DND-41 (cell line): ENCODE data around the gene PTPRN2.

Source experiments
- ATAC-seq: fragments of 200-7000 bp; cut with Tn5 transposase; 3 replicates; pipeline ENCODE4 v1.9.1; 2021; ENCODE audit warnings: low read depth; ENCODE audit not compliant: insufficient read depth
- DNase-seq: peaks from one replicate; pipeline ENCODE4 v3.0.0-alpha.2; 2020
- H2AFZ ChIP-seq: 2 replicates; pipeline ENCODE4 v1.6.0; 2012; ENCODE audit warnings: low read depth, low read length
- H3K27ac ChIP-seq: 2 replicates; pipeline ENCODE4 v1.5.1; 2012; ENCODE audit warnings: low read length, inconsistent platforms
- H3K27me3 ChIP-seq: fragments of 200-600 bp; sonication (generic); 2 replicates; pipeline ENCODE4 v1.6.0; 2012; ENCODE audit warnings: low read length, mild to moderate bottlenecking, inconsistent platforms; ENCODE audit not compliant: insufficient read depth, poor library complexity
- H3K36me3 ChIP-seq: 2 replicates; pipeline ENCODE4 v1.5.1; 2012; ENCODE audit warnings: low read length, inconsistent platforms; ENCODE audit not compliant: insufficient read depth
- H3K4me1 ChIP-seq: 2 replicates; pipeline ENCODE4 v1.5.1; 2012; ENCODE audit warnings: mild to moderate bottlenecking, low read length; ENCODE audit not compliant: insufficient read depth
- H3K4me2 ChIP-seq: 2 replicates; pipeline ENCODE4 v1.6.0; 2012; ENCODE audit warnings: mild to moderate bottlenecking, moderate library complexity, low read length, inconsistent platforms; ENCODE audit not compliant: insufficient read depth
- H3K4me3 ChIP-seq, 2 experiments: fragments of 200-600 bp in 1 of 2; shearing (Covaris generic) in 1 of 2; 2 replicates each; pipeline ENCODE4 v1.5.1; 2012 to 2016; ENCODE audit warnings: inconsistent platforms in 2 of 2, low read length in 2 of 2, mild to moderate bottlenecking in 2 of 2, low read depth in 1 of 2, moderate library complexity in 1 of 2
- H3K79me2 ChIP-seq: 2 replicates; pipeline ENCODE4 v1.6.0; 2012; ENCODE audit warnings: low read length, inconsistent platforms; ENCODE audit not compliant: insufficient read depth
- H3K9ac ChIP-seq: 2 replicates; pipeline ENCODE4 v1.6.0; 2012; ENCODE audit warnings: low read depth, mild to moderate bottlenecking, inconsistent platforms, low read length, moderate library complexity
- H3K9me3 ChIP-seq: 2 replicates; pipeline ENCODE4 v1.5.1; 2012; ENCODE audit warnings: low read length, moderate library complexity, mild to moderate bottlenecking, inconsistent platforms; ENCODE audit not compliant: insufficient read depth, severe bottlenecking
- H4K20me1 ChIP-seq: 2 replicates; pipeline ENCODE4 v1.6.0; 2012; ENCODE audit warnings: low read length; ENCODE audit not compliant: insufficient read depth
- CTCF ChIP-seq: IDR thresholded peaks from 2 replicates; pipeline ENCODE4 v1.5.1; 2012; ENCODE audit warnings: borderline replicate concordance, low read length, moderate library complexity, mild to moderate bottlenecking; ENCODE audit not compliant: poor library complexity, severe bottlenecking; ENCODE audit errors: extremely low read depth
- EZH2 ChIP-seq: IDR thresholded peaks from 3 replicates; pipeline ENCODE4 v1.6.1; 2012; ENCODE audit warnings: borderline replicate concordance, low read depth, mild to moderate bottlenecking, moderate library complexity, low read length, inconsistent platforms; ENCODE audit not compliant: severe bottlenecking

PTPRN2 gene

GRCh38 chr7:158128572-158128971 lies 459.1 kb downstream of the PTPRN2 start:
- TF ChIP-seq EZH2 (no peak), CTCF (no peak)
- no peak for ATAC-seq
- H3K4me3 ChIP-seq: no peak overlapping the region
- no peak overlapping the region for H3K4me2 ChIP-seq
- DNase-seq: no peak
- H3K4me1 ChIP-seq: no peaks in the 10 kb centered on the region
- H3K36me3 ChIP-seq: no peaks in the 10 kb centered on the region
- H4K20me1 ChIP-seq: no peaks in the 10 kb centered on the region
- no peak overlapping the region for H3K9ac ChIP-seq
- H3K27me3 ChIP-seq: no peaks in the 10 kb centered on the region
- no peak overlapping the region for H2AFZ ChIP-seq
- H3K27ac ChIP-seq: no peak overlapping the region
- no peaks in the 10 kb centered on the region for H3K79me2 ChIP-seq
- H3K9me3 ChIP-seq: no peaks in the 10 kb centered on the region

DNA sequence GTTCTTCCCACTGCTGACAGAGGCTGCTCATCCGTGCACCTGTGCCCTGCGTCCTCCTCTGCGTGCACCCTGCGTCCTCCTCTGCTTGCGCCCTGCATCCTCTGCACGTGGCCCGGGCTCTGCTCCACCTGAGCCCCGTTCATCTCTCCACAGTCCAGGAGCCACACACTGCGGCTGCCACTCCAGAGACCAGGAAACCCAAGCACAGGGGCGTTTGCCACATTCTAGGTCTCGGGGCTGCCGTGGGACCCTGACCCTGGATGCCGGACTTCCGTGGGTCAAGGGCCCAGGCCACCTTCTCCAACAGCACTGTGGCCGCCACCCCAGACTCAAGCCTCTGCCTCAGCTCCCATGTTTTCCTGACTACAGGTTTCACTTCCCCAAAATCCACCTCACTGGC lies 460.4 kb downstream of the PTPRN2 start:
- no peak overlapping the region for H3K4me3 ChIP-seq
- H3K9me3 ChIP-seq: no peaks in the 10 kb centered on the region
- no peak overlapping the region for H3K4me2 ChIP-seq
- TF ChIP-seq EZH2 (no peak), CTCF (no peak)
- H3K79me2 ChIP-seq: no peaks in the 10 kb centered on the region
- H2AFZ ChIP-seq: no peak overlapping the region
- no peaks in the 10 kb centered on the region for H3K36me3 ChIP-seq
- no peaks in the 10 kb centered on the region for H3K27me3 ChIP-seq
- no peak overlapping the region for H3K27ac ChIP-seq
- DNase-seq (no peak), ATAC-seq (no peak)
- H3K9ac ChIP-seq: no peak overlapping the region
- H3K4me1 ChIP-seq: no peaks in the 10 kb centered on the region
- no peaks in the 10 kb centered on the region for H4K20me1 ChIP-seq

DNA sequence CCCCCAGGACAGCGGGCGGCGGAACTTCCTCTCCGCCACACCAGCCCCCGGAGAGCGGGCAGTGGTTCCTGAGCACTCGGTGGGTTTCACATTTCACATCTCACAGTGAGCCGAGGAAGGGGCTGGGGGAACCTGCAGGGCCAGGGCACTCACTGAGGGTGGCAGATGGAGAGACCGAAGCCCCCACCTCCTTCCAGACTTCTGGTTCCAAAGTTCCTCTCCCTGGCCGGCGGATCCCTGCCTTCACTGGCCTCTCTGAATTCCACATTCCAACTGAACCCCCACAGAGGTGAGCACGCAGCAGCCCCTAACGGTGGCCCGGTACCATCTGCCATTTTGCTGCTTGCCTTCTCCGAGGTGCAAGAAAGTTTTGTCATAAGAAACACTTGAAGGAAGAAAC lies 461.0 kb downstream of the PTPRN2 start:
- Histone ChIP-seq H3K27me3 (no peaks in the 10 kb centered on the region), H3K9me3 (no peaks in the 10 kb centered on the region)

GRCh38 chr7:158125721-158126120 lies 461.9 kb downstream of the PTPRN2 start:
- Histone ChIP-seq H3K9ac (no peak overlapping the region), H3K36me3 (no peaks in the 10 kb centered on the region), H3K4me1 (no peaks in the 10 kb centered on the region), H3K9me3 (no peaks in the 10 kb centered on the region), H3K79me2 (no peaks in the 10 kb centered on the region), H3K4me2 (no peak overlapping the region), H3K4me3 (no peak overlapping the region), H3K27me3 (no peaks in the 10 kb centered on the region), H4K20me1 (no peaks in the 10 kb centered on the region), H2AFZ (no peak overlapping the region), H3K27ac (no peak overlapping the region)
- TF ChIP-seq CTCF: no peak
- TF ChIP-seq EZH2: no peak
- DNase-seq (no peak), ATAC-seq (no peak)

More for the DNA sequence above, 461.0 kb downstream of the PTPRN2 start:
- Histone ChIP-seq H3K9ac (no peak overlapping the region), H3K4me2 (no peak overlapping the region), H3K36me3 (no peaks in the 10 kb centered on the region), H3K79me2 (no peaks in the 10 kb centered on the region), H2AFZ (no peak overlapping the region), H3K27ac (no peak overlapping the region), H3K4me1 (no peaks in the 10 kb centered on the region), H3K4me3 (no peak overlapping the region), H4K20me1 (no peaks in the 10 kb centered on the region)
- DNase-seq (no peak), ATAC-seq (no peak)
- no peak for TF ChIP-seq EZH2
